Fibroblast of lung (primary cell): ENCODE data around the gene CABCOCO1. TPM values are rescaled to one million over a fixed set of nuclear protein-coding genes. Genes with fewer than 3 reads are reported as not detected.

Source experiments
- DNase-seq, 2 donors: peaks; one replicate each; pipeline versions ENCODE4 v3.0.0 to v3.0.0-alpha.2; 2010; ENCODE audit warnings: low read depth in 2 of 2
- H2AFZ ChIP-seq: 2 replicates; pipeline ENCODE4 v1.5.1; 2012; ENCODE audit warnings: low read length, control low read depth, inconsistent platforms
- H3K27ac ChIP-seq: 2 replicates; pipeline ENCODE4 v1.5.1; 2011; ENCODE audit warnings: low read length, control low read depth; ENCODE audit not compliant: insufficient read depth
- H3K27me3 ChIP-seq: 2 replicates; pipeline ENCODE4 v1.5.1; 2011; ENCODE audit warnings: mild to moderate bottlenecking, low read length; ENCODE audit not compliant: control insufficient read depth, insufficient read depth
- H3K36me3 ChIP-seq: 2 replicates; pipeline ENCODE4 v1.5.1; 2011; ENCODE audit warnings: low read length; ENCODE audit not compliant: control insufficient read depth, insufficient read depth
- H3K4me1 ChIP-seq: 2 replicates; pipeline ENCODE4 v1.5.1; 2011; ENCODE audit warnings: low read length; ENCODE audit not compliant: control insufficient read depth, insufficient read depth; ENCODE audit errors: extremely low read depth
- H3K4me2 ChIP-seq: 2 replicates; pipeline ENCODE4 v1.5.1; 2011; ENCODE audit warnings: low read length, control low read depth; ENCODE audit not compliant: insufficient read depth; ENCODE audit errors: extremely low read depth
- H3K4me3 ChIP-seq, 4 experiments: fragments of 200-600 bp in 1 of 4; sonication (generic) in 1 of 4; replicated peaks in 1 of 4; 2 replicates each; pipeline ENCODE4 v1.5.1; 2011 to 2016; ENCODE audit warnings: low read length in 4 of 4, low read depth in 3 of 4, mild to moderate bottlenecking in 3 of 4, control low read depth in 2 of 4, inconsistent platforms in 1 of 4, mixed read lengths in 1 of 4; ENCODE audit not compliant: insufficient read depth in 1 of 4; ENCODE audit errors: control extremely low read depth in 1 of 4
- H3K79me2 ChIP-seq: 2 replicates; pipeline ENCODE4 v1.5.1; 2012; ENCODE audit warnings: mild to moderate bottlenecking, low read length, inconsistent platforms; ENCODE audit not compliant: control insufficient read depth, insufficient read depth
- H3K9ac ChIP-seq: 2 replicates; pipeline ENCODE4 v1.5.1; 2011; ENCODE audit warnings: mild to moderate bottlenecking, low read length, control low read depth; ENCODE audit not compliant: insufficient read depth
- H3K9me3 ChIP-seq: 2 replicates; pipeline ENCODE4 v1.5.1; 2012; ENCODE audit warnings: low read depth, low read length; ENCODE audit not compliant: control insufficient read depth, insufficient read depth
- H4K20me1 ChIP-seq: 2 replicates; pipeline ENCODE4 v1.5.1; 2011; ENCODE audit warnings: low read length; ENCODE audit not compliant: control insufficient read depth, insufficient read depth; ENCODE audit errors: extremely low read depth
- EZH2 ChIP-seq: IDR thresholded peaks from 2 replicates; pipeline ENCODE4 v1.5.1; 2012; ENCODE audit warnings: low read length, control low read depth, mild to moderate bottlenecking; ENCODE audit errors: missing control alignments
- polyA plus RNA-seq, 2 donors: library from polyadenylated mRNA; depleted of rRNA in 1 of 2; stranded (reverse) in 1 of 2; unstranded in 1 of 2; fragments of >200 nt; gene quantifications; 2 replicates each; pipeline ENCODE4 v1.2.1, GENCODE V29; 2011 to 2012; ENCODE audit warnings: missing spikeins in 1 of 2
- total RNA-seq: library from RNA; depleted of rRNA; stranded (reverse); fragments of >200 nt; gene quantifications from 2 replicates; pipeline ENCODE4 v1.2.1, GENCODE V29; 2014
- TF ChIP-seq, protein P1 (sequence below), 2 donors: IDR thresholded peaks in 1 of 2; conservative IDR thresholded peaks in 1 of 2; 1 replicate in 1 of 2; 2 replicates in 1 of 2; pipeline ENCODE4 v1.5.1; 2011 to 2012; ENCODE audit warnings: low read length in 2 of 2, control low read depth in 1 of 2, inconsistent platforms in 1 of 2, low read depth in 1 of 2, mild to moderate bottlenecking in 1 of 2

CABCOCO1 gene
- total and polyA plus RNA-seq, 2 donors (not counting 1 experiment from before 2014, with no cell fraction given), result 0.83 to 1.6 TPM

DNA sequence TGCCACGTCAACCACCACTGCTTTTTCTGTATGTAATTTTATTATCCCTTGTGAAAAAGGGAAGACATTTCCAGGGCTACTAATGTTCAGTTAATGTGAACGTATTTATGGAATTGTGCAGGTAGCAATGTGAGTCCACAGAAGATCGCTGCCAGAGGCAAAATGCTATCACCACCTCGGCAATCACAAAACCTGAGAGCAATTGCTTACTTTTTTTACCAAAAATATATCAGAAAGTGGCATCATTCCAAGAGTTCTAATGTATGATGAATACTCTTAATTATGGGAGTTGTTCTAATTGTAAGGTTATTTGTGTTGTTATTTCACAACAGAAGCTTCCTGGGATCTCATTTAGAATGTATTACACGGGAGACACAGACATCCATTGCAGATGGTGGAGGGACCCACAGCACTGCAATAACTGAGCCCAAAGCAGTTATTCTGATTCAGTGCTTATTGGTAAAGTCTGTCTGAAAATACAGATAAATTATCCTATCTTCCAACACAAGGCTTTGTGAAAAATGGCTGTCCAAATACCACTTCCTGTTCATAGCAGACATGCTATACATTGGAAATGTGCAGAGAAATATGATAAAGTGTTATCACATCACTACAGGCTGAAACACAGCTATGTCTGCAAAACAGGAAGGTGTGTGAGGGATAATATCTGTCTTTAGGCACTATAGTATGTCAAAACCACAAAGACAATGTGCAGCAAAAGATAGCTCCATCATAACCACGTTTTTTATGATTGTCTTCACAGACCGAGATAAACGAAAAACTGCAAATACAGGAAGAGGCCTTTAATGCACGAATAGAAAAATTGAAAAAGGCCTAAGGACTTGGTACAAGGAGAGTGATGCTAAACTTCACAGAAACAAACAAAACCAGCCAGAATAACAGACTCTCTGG, 102.7 kb downstream of the CABCOCO1 start:
- H3K9me3 ChIP-seq, result no peaks in the 10 kb centered on the region
- no peak for DNase-seq
- H3K4me1 ChIP-seq, result peaks cover 14% of the 10 kb centered on the region
- no peak overlapping the region for H3K4me2 ChIP-seq
- H3K9ac ChIP-seq, result no peak overlapping the region
- H4K20me1 ChIP-seq, result no peaks in the 10 kb centered on the region
- H3K4me3 ChIP-seq, result no peak overlapping the region
- H3K36me3 ChIP-seq, result no peaks in the 10 kb centered on the region
- TF ChIP-seq, protein P1, sequence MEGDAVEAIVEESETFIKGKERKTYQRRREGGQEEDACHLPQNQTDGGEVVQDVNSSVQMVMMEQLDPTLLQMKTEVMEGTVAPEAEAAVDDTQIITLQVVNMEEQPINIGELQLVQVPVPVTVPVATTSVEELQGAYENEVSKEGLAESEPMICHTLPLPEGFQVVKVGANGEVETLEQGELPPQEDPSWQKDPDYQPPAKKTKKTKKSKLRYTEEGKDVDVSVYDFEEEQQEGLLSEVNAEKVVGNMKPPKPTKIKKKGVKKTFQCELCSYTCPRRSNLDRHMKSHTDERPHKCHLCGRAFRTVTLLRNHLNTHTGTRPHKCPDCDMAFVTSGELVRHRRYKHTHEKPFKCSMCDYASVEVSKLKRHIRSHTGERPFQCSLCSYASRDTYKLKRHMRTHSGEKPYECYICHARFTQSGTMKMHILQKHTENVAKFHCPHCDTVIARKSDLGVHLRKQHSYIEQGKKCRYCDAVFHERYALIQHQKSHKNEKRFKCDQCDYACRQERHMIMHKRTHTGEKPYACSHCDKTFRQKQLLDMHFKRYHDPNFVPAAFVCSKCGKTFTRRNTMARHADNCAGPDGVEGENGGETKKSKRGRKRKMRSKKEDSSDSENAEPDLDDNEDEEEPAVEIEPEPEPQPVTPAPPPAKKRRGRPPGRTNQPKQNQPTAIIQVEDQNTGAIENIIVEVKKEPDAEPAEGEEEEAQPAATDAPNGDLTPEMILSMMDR (conservative IDR thresholded peaks at IDR 0.05 in 1 of 2, IDR thresholded peaks at IDR 0.05 in 1 of 2; ENCODE audit: low read depth in 1 of 2, low read length in 2 of 2), result no peak
- TF ChIP-seq EZH2, result no peak
- no peaks in the 10 kb centered on the region for H3K27me3 ChIP-seq
- no peaks in the 10 kb centered on the region for H3K79me2 ChIP-seq
- no peak overlapping the region for H3K27ac ChIP-seq
- H2AFZ ChIP-seq, result no peak overlapping the region

DNA sequence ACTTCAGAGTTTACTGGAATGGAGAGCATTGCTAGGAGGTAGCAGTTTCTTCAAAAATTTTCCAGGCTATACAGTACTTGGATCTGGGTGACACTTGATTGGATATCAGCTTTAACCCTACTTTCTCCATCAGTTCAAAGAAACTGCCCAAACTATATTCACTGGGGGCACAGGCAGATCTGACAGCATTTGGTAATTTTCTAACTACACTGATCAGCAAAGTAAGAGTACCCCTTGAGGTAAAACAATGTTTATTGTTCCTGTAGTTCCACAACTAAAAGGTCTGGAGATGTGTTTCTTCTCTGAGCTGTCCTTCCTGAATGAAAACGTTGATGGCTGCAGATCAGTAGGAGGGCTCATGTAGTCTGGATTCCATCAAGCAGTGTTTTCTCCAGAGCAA, 104.2 kb downstream of the CABCOCO1 start:
- no peaks in the 10 kb centered on the region for H3K79me2 ChIP-seq
- no peaks in the 10 kb centered on the region for H3K27me3 ChIP-seq
- peaks cover 3% of the 10 kb centered on the region for H3K4me1 ChIP-seq
- H3K4me2 ChIP-seq, result no peak overlapping the region
- H3K9me3 ChIP-seq, result no peaks in the 10 kb centered on the region
- TF ChIP-seq EZH2, result no peak
- TF ChIP-seq, protein P1 (conservative IDR thresholded peaks at IDR 0.05 in 1 of 2, IDR thresholded peaks at IDR 0.05 in 1 of 2; ENCODE audit: low read depth in 1 of 2, low read length in 2 of 2), result no peak
- no peak overlapping the region for H3K27ac ChIP-seq
- DNase-seq, result no peak
- no peaks in the 10 kb centered on the region for H4K20me1 ChIP-seq
- H2AFZ ChIP-seq, result no peak overlapping the region
- no peak overlapping the region for H3K4me3 ChIP-seq
- no peaks in the 10 kb centered on the region for H3K36me3 ChIP-seq
- H3K9ac ChIP-seq, result no peak overlapping the region

DNA sequence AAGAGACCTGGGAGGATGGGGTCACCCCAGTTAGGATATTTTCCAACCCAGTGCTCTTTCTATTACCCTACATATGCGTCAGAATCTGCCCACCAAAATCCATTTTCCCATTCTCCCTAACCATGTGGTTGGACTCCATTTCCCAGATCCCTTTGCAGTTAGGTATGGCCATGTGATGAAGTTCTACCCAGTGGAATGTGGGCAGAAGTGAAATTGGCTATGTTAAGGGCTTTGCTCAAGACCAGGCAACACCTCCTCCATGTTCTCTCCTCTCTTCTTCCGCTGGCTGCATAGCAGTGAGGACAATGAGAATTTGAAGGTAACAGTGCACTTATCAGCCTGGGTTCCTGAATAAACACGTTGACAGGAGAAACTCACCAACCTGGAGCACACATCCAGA, 111.3 kb downstream of the CABCOCO1 start:
- Histone ChIP-seq H3K36me3 (no peaks in the 10 kb centered on the region), H3K9me3 (no peaks in the 10 kb centered on the region), H3K4me3 (no peak overlapping the region), H3K79me2 (no peaks in the 10 kb centered on the region), H3K4me1 (no peaks in the 10 kb centered on the region), H3K27me3 (no peaks in the 10 kb centered on the region), H2AFZ (no peak overlapping the region), H4K20me1 (no peaks in the 10 kb centered on the region), H3K4me2 (no peak overlapping the region), H3K9ac (no peak overlapping the region), H3K27ac (no peak overlapping the region)
- TF ChIP-seq, protein P1 (conservative IDR thresholded peaks at IDR 0.05 in 1 of 2, IDR thresholded peaks at IDR 0.05 in 1 of 2; ENCODE audit: low read depth in 1 of 2, low read length in 2 of 2), result no peak
- no peak for TF ChIP-seq EZH2
- no peak for DNase-seq
